ENCODE data around the gene BHLHE23.

The BHLHE23 gene

GRCh38 chr20:63047946-63048345, 41.2 kb upstream of the BHLHE23 start:
- no peak overlapping the region for H3K23ac ChIP-seq (ENCODE audit: low read length)
- peaks cover 28% of the 10 kb centered on the region for H3K9me3 ChIP-seq (ENCODE audit: insufficient read depth, low read depth, low read length)
- no peaks in the 10 kb centered on the region for H3K79me2 ChIP-seq (ENCODE audit: control insufficient read depth, insufficient read depth, low read length, poor library complexity)
- no peaks in the 10 kb centered on the region for H3K4me1 ChIP-seq (ENCODE audit: control insufficient read depth in 1 of 2, insufficient read depth in 2 of 2, low read length in 2 of 2)
- whole genome bisulfite sequencing (ENCODE audit: extremely low coverage, insufficient coverage, insufficient read length), result no CpG with 5 or more reads among the region's 10 CpGs
- no peak overlapping the region for H3K27ac ChIP-seq (ENCODE audit: low read depth, low read length)
- H2AK5ac ChIP-seq (ENCODE audit: low read length), result no peak overlapping the region
- H3K4me3 ChIP-seq (ENCODE audit: low read depth, low read length), result no peak overlapping the region
- H3K18ac ChIP-seq (ENCODE audit: low read length), result no peak overlapping the region
- no peaks in the 10 kb centered on the region for H3K36me3 ChIP-seq (ENCODE audit: control insufficient read depth in 1 of 2, insufficient read depth in 2 of 2, low read length in 2 of 2)
- no peak overlapping the region for H3K14ac ChIP-seq (ENCODE audit: low read length)
- H3K9ac ChIP-seq (ENCODE audit: low read length), result no peak overlapping the region
- no peak overlapping the region for H2BK5ac ChIP-seq (ENCODE audit: low read depth, low read length, poor library complexity)
- H4K12ac ChIP-seq (ENCODE audit: low read depth, low read length), result no peak overlapping the region
- H4K8ac ChIP-seq (ENCODE audit: low read depth, low read length), result no peak overlapping the region
- H4K91ac ChIP-seq (ENCODE audit: low read depth, low read length), result no peak overlapping the region
- no peak overlapping the region for H2BK120ac ChIP-seq (ENCODE audit: insufficient read depth, low read length, poor library complexity)
- H3K79me1 ChIP-seq (ENCODE audit: low read length), result no peaks in the 10 kb centered on the region
- H2BK12ac ChIP-seq (ENCODE audit: low read length), result no peak overlapping the region
- no peak for DNase-seq
- no peak overlapping the region for H2AFZ ChIP-seq (ENCODE audit: insufficient read depth, low read length, poor library complexity)
- H3K4ac ChIP-seq (ENCODE audit: low read depth, low read length), result no peak overlapping the region
- peaks cover 2% of the 10 kb centered on the region for H3K27me3 ChIP-seq (ENCODE audit: insufficient read depth, low read length)
- no peak overlapping the region for H3K4me2 ChIP-seq (ENCODE audit: low read length)

GRCh38 chr20:63047267-63047666, 40.5 kb upstream of the BHLHE23 start:
- H3K27me3 ChIP-seq (ENCODE audit: insufficient read depth, low read length), result peaks cover 2% of the 10 kb centered on the region
- no peak overlapping the region for H3K4me2 ChIP-seq (ENCODE audit: low read length)
- no peak overlapping the region for H4K12ac ChIP-seq (ENCODE audit: low read depth, low read length)
- no peak overlapping the region for H3K9ac ChIP-seq (ENCODE audit: low read length)
- no peak overlapping the region for H3K4ac ChIP-seq (ENCODE audit: low read depth, low read length)
- no peak overlapping the region for H2BK120ac ChIP-seq (ENCODE audit: insufficient read depth, low read length, poor library complexity)
- no CpG with 5 or more reads among the region's 10 CpGs for WGBS (ENCODE audit: extremely low coverage, insufficient coverage, insufficient read length)
- DNase-seq, result no peak
- no peaks in the 10 kb centered on the region for H3K36me3 ChIP-seq (ENCODE audit: control insufficient read depth in 1 of 2, insufficient read depth in 2 of 2, low read length in 2 of 2)
- no peak overlapping the region for H2BK12ac ChIP-seq (ENCODE audit: low read length)
- H3K4me3 ChIP-seq (ENCODE audit: low read depth, low read length), result no peak overlapping the region
- H2AFZ ChIP-seq (ENCODE audit: insufficient read depth, low read length, poor library complexity), result no peak overlapping the region
- no peaks in the 10 kb centered on the region for H3K4me1 ChIP-seq (ENCODE audit: control insufficient read depth in 1 of 2, insufficient read depth in 2 of 2, low read length in 2 of 2)
- H3K18ac ChIP-seq (ENCODE audit: low read length), result no peak overlapping the region
- no peak overlapping the region for H3K27ac ChIP-seq (ENCODE audit: low read depth, low read length)
- H3K9me3 ChIP-seq (ENCODE audit: insufficient read depth, low read depth, low read length), result peaks cover 28% of the 10 kb centered on the region
- no peak overlapping the region for H4K8ac ChIP-seq (ENCODE audit: low read depth, low read length)
- no peak overlapping the region for H4K91ac ChIP-seq (ENCODE audit: low read depth, low read length)
- H3K14ac ChIP-seq (ENCODE audit: low read length), result no peak overlapping the region
- H2AK5ac ChIP-seq (ENCODE audit: low read length), result no peak overlapping the region
- no peak overlapping the region for H2BK5ac ChIP-seq (ENCODE audit: low read depth, low read length, poor library complexity)
- H3K79me1 ChIP-seq (ENCODE audit: low read length), result no peaks in the 10 kb centered on the region
- no peak overlapping the region for H3K23ac ChIP-seq (ENCODE audit: low read length)
- H3K79me2 ChIP-seq (ENCODE audit: control insufficient read depth, insufficient read depth, low read length, poor library complexity), result no peaks in the 10 kb centered on the region

GRCh38 chr20:63046841-63047240, 40.1 kb upstream of the BHLHE23 start:
- Histone ChIP-seq H3K27me3 (ENCODE audit: insufficient read depth, low read length) (peaks cover 2% of the 10 kb centered on the region), H3K4me2 (ENCODE audit: low read length) (no peak overlapping the region), H2BK120ac (ENCODE audit: insufficient read depth, low read length, poor library complexity) (no peak overlapping the region), H3K23ac (ENCODE audit: low read length) (no peak overlapping the region), H3K9me3 (ENCODE audit: insufficient read depth, low read depth, low read length) (peaks cover 28% of the 10 kb centered on the region), H2BK5ac (ENCODE audit: low read depth, low read length, poor library complexity) (no peak overlapping the region), H4K12ac (ENCODE audit: low read depth, low read length) (no peak overlapping the region), H4K8ac (ENCODE audit: low read depth, low read length) (no peak overlapping the region), H3K79me2 (ENCODE audit: control insufficient read depth, insufficient read depth, low read length, poor library complexity) (no peaks in the 10 kb centered on the region), H3K4me3 (ENCODE audit: low read depth, low read length) (no peak overlapping the region), H2BK12ac (ENCODE audit: low read length) (no peak overlapping the region), H2AFZ (ENCODE audit: insufficient read depth, low read length, poor library complexity) (no peak overlapping the region), H2AK5ac (ENCODE audit: low read length) (no peak overlapping the region), H3K9ac (ENCODE audit: low read length) (no peak overlapping the region), H3K36me3 (ENCODE audit: control insufficient read depth in 1 of 2, insufficient read depth in 2 of 2, low read length in 2 of 2) (no peaks in the 10 kb centered on the region), H3K18ac (ENCODE audit: low read length) (no peak overlapping the region), H4K91ac (ENCODE audit: low read depth, low read length) (no peak overlapping the region), H3K14ac (ENCODE audit: low read length) (no peak overlapping the region), H3K4ac (ENCODE audit: low read depth, low read length) (no peak overlapping the region), H3K79me1 (ENCODE audit: low read length) (no peaks in the 10 kb centered on the region), H3K4me1 (ENCODE audit: control insufficient read depth in 1 of 2, insufficient read depth in 2 of 2, low read length in 2 of 2) (no peaks in the 10 kb centered on the region), H3K27ac (ENCODE audit: low read depth, low read length) (no peak overlapping the region)
- WGBS (ENCODE audit: extremely low coverage, insufficient coverage, insufficient read length), result no CpG with 5 or more reads among the region's 9 CpGs
- DNase-seq, result no peak

GRCh38 chr20:63045991-63046390, 39.2 kb upstream of the BHLHE23 start:
- Histone ChIP-seq H3K79me1 (ENCODE audit: low read length) (no peaks in the 10 kb centered on the region), H2BK5ac (ENCODE audit: low read depth, low read length, poor library complexity) (no peak overlapping the region), H4K12ac (ENCODE audit: low read depth, low read length) (no peak overlapping the region), H3K36me3 (ENCODE audit: control insufficient read depth in 1 of 2, insufficient read depth in 2 of 2, low read length in 2 of 2) (no peaks in the 10 kb centered on the region), H3K14ac (ENCODE audit: low read length) (no peak overlapping the region), H3K18ac (ENCODE audit: low read length) (no peak overlapping the region), H2AFZ (ENCODE audit: insufficient read depth, low read length, poor library complexity) (no peak overlapping the region), H4K91ac (ENCODE audit: low read depth, low read length) (no peak overlapping the region), H3K9me3 (ENCODE audit: insufficient read depth, low read depth, low read length) (peaks cover 27% of the 10 kb centered on the region), H3K23ac (ENCODE audit: low read length) (no peak overlapping the region), H3K9ac (ENCODE audit: low read length) (no peak overlapping the region), H3K4me2 (ENCODE audit: low read length) (no peak overlapping the region), H3K27ac (ENCODE audit: low read depth, low read length) (no peak overlapping the region), H3K4me3 (ENCODE audit: low read depth, low read length) (no peak overlapping the region), H3K79me2 (ENCODE audit: control insufficient read depth, insufficient read depth, low read length, poor library complexity) (no peaks in the 10 kb centered on the region), H3K4ac (ENCODE audit: low read depth, low read length) (no peak overlapping the region), H3K27me3 (ENCODE audit: insufficient read depth, low read length) (peaks cover 2% of the 10 kb centered on the region), H3K4me1 (ENCODE audit: control insufficient read depth in 1 of 2, insufficient read depth in 2 of 2, low read length in 2 of 2) (no peaks in the 10 kb centered on the region), H2AK5ac (ENCODE audit: low read length) (no peak overlapping the region), H2BK12ac (ENCODE audit: low read length) (no peak overlapping the region), H2BK120ac (ENCODE audit: insufficient read depth, low read length, poor library complexity) (no peak overlapping the region), H4K8ac (ENCODE audit: low read depth, low read length) (no peak overlapping the region)
- no peak for DNase-seq
- no CpG with 5 or more reads among the region's 12 CpGs for WGBS (ENCODE audit: extremely low coverage, insufficient coverage, insufficient read length)
